ENCODE data around the gene ATP8B4. TPM values are rescaled to one million over a fixed set of nuclear protein-coding genes. Genes with fewer than 3 reads are reported as not detected.

Gene ATP8B4
- total and polyA plus RNA-seq, 4 donors: 0.20 to 43.9 (median 10.8) TPM

DNA sequence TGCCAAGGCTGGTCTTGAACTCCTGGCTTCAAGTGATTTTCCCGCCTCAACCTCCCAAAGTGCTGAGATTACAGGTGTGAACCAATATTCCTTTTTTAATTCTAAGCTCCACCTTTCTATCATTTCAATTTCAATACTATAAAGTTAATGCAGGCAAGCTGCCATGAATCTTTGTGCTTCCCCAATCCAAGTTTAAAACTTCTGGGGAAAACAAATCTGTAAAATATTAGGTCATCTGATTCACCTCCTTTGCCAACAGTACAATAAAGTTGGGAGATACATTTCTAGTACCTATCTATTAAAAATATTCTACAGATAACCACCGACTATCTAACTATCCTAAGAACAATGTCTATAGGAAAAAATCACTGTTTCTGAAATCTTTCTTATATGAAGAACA is 102.1 kb downstream of the ATP8B4 start:
- Histone ChIP-seq H3K27me3 (ENCODE audit: control insufficient read depth in 1 of 2, insufficient read depth in 2 of 2, low read length in 1 of 2) (no peaks in the 10 kb centered on the region), H3K4me3 (ENCODE audit: low read length in 2 of 2) (no peak overlapping the region), H3K27ac (ENCODE audit: low read depth in 1 of 2, low read length in 2 of 2) (no peak overlapping the region), H3K4me1 (ENCODE audit: control insufficient read depth in 1 of 2, insufficient read depth in 2 of 2, low read length in 2 of 2) (no peaks in the 10 kb centered on the region), H3K9me3 (ENCODE audit: control insufficient read depth, low read length) (no peaks in the 10 kb centered on the region), H3K36me3 (ENCODE audit: control insufficient read depth in 1 of 2, insufficient read depth in 2 of 2, low read length in 1 of 2) (no peaks in the 10 kb centered on the region)
- intact Hi-C loops (cut with DNase I): no loop called here
- WGBS, 2 donors: 44 to 61% methylated on average over 2 of the region's 2 CpGs
- ATAC-seq (ENCODE audit: low FRiP score) (no peak), DNase-seq (no peak)

DNA sequence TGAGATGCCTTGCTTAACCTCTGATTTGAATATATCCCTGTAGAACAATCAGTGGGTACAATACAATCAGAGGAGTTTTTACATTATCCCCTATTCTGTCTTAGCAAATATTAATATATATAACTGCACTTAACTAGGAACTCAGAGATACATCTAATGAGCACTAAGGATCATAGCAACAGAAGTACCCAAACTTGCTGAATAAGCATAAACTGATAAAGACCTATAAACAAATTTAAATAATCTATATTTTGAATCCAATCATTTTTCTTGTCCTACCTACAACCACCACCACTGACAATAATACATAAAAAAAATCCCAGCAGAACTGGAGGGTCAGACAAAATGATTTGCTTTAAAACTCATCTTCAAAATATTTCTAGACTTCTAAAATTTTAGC is 106.2 kb downstream of the ATP8B4 start:
- H3K36me3 ChIP-seq (ENCODE audit: control insufficient read depth in 1 of 2, insufficient read depth in 2 of 2, low read length in 1 of 2): no peaks in the 10 kb centered on the region
- DNase-seq (no peak), ATAC-seq (ENCODE audit: low FRiP score) (no peak)
- H3K27ac ChIP-seq (ENCODE audit: low read depth in 1 of 2, low read length in 2 of 2): no peak overlapping the region
- H3K4me1 ChIP-seq (ENCODE audit: control insufficient read depth in 1 of 2, insufficient read depth in 2 of 2, low read length in 2 of 2): no peaks in the 10 kb centered on the region
- no peak overlapping the region for H3K4me3 ChIP-seq (ENCODE audit: low read length in 2 of 2)
- H3K27me3 ChIP-seq (ENCODE audit: control insufficient read depth in 1 of 2, insufficient read depth in 2 of 2, low read length in 1 of 2): no peaks in the 10 kb centered on the region
- intact Hi-C loops (cut with DNase I): no loop called here
- no peaks in the 10 kb centered on the region for H3K9me3 ChIP-seq (ENCODE audit: control insufficient read depth, low read length)

DNA sequence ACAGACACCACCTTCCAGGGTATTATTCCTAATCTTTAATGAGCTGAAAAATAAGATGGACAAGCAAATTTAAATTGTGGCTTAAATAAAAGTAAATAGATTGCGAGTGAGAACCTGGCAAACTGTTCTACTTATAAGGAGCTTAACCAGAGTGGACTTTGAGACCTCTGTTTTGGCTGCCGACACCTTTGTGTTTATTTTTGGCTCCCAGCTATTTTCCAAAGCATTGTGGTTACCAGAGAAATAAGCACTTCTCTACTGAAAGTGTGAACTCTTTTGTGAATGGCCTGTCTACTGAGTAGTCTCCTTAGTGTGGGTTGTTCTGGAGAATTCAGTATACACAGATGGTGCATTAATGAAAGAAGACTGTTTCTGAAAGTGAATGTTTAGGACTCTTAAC is 109.4 kb downstream of the ATP8B4 start:
- Histone ChIP-seq H3K27me3 (ENCODE audit: control insufficient read depth in 1 of 2, insufficient read depth in 2 of 2, low read length in 1 of 2) (no peaks in the 10 kb centered on the region), H3K27ac (ENCODE audit: low read depth in 1 of 2, low read length in 2 of 2) (no peak overlapping the region), H3K4me1 (ENCODE audit: control insufficient read depth in 1 of 2, insufficient read depth in 2 of 2, low read length in 2 of 2) (no peaks in the 10 kb centered on the region), H3K4me3 (ENCODE audit: low read length in 2 of 2) (no peak overlapping the region), H3K36me3 (ENCODE audit: control insufficient read depth in 1 of 2, insufficient read depth in 2 of 2, low read length in 1 of 2) (no peaks in the 10 kb centered on the region), H3K9me3 (ENCODE audit: control insufficient read depth, low read length) (no peaks in the 10 kb centered on the region)
- ATAC-seq (ENCODE audit: low FRiP score) (no peak), DNase-seq (no peak)
- intact Hi-C loops (cut with DNase I): loop anchor here in 1 of 2 donors (10.0 kb wide), 1 partner anchor 565 kb away; no protein-coding TSS in a partner anchor
- 56 to 60% methylated on average over 2 of the region's 2 CpGs for WGBS, 2 donors

DNA sequence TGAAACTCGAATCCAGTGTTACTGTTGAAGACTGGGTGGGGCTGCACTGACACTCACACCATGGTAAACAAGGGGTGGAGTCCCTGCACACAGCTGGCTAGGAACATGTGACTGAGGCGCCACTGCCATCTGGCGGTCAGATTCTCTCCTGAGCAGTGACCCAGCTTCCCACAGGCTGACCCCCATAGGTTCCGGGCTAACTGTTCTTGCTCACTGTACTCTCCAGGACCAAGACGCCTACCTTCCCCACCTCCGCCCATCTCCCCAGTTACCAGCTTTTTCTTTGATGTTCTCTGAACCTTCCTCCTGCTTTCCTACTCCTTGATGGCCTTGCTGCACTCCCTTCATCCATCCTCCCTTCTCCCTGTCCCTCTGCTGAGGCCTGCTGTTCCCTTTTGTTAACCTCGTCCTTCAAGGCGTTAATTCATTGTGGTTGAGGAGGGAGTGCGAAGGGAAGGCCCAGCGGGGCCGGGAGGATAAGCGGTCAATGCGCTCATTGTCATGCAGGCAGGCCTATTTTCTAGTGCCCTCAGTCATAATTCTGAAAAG is 115.2 kb downstream of the ATP8B4 start:
- H3K27ac ChIP-seq (ENCODE audit: low read depth in 1 of 2, low read length in 2 of 2): no peak overlapping the region
- DNase-seq (peak; percentile 88 to 93), ATAC-seq (ENCODE audit: low FRiP score) (peak; percentile 94)
- H3K4me1 ChIP-seq (ENCODE audit: control insufficient read depth in 1 of 2, insufficient read depth in 2 of 2, low read length in 2 of 2): no peaks in the 10 kb centered on the region
- no peaks in the 10 kb centered on the region for H3K27me3 ChIP-seq (ENCODE audit: control insufficient read depth in 1 of 2, insufficient read depth in 2 of 2, low read length in 1 of 2)
- intact Hi-C loops (cut with DNase I): loop anchor here (5.0 to 10.0 kb wide), 3 partner anchors 382 to 767 kb away; partner anchors contain the start of genes DTWD1 (in 1 of the 2) and FAM227B (in 1 of the 2)
- WGBS, 2 donors: 53 to 60% methylated on average over 13 of the region's 13 CpGs
- no peak overlapping the region for H3K4me3 ChIP-seq (ENCODE audit: low read length in 2 of 2)
- no peaks in the 10 kb centered on the region for H3K36me3 ChIP-seq (ENCODE audit: control insufficient read depth in 1 of 2, insufficient read depth in 2 of 2, low read length in 1 of 2)
- no peaks in the 10 kb centered on the region for H3K9me3 ChIP-seq (ENCODE audit: control insufficient read depth, low read length)

DNA sequence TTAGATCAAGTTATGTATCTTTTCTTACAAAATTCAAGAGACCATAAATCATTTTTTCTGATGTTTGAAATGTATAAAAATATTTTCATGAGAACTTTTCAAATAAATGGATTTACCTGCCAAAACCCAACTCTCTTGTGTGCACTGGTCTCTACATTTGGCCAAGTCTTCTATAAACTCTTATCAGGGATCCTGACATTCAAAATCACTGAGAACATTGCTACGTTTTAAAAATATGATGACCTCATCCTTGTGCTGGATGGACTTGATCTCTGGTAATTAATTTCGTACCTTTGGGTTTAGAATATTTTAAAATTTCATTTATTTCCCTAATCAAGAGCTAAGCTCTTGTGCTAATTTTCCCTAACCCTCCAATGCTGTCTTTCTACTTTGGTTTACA is 127.4 kb downstream of the ATP8B4 start:
- intact Hi-C loops (cut with DNase I): loop anchor here in 1 of 2 donors (5.0 to 10.0 kb wide), 2 partner anchors 89 to 367 kb away; partner anchors contain the start of genes DTWD1 and FAM227B
- Histone ChIP-seq H3K4me1 (ENCODE audit: control insufficient read depth in 1 of 2, insufficient read depth in 2 of 2, low read length in 2 of 2) (peaks cover 3% of the 10 kb centered on the region in 2 donors), H3K4me3 (ENCODE audit: low read length in 2 of 2) (no peak overlapping the region), H3K9me3 (ENCODE audit: control insufficient read depth, low read length) (no peaks in the 10 kb centered on the region), H3K36me3 (ENCODE audit: control insufficient read depth in 1 of 2, insufficient read depth in 2 of 2, low read length in 1 of 2) (no peaks in the 10 kb centered on the region), H3K27ac (ENCODE audit: low read depth in 1 of 2, low read length in 2 of 2) (no peak overlapping the region), H3K27me3 (ENCODE audit: control insufficient read depth in 1 of 2, insufficient read depth in 2 of 2, low read length in 1 of 2) (no peaks in the 10 kb centered on the region)
- 6 to 9% methylated on average over 2 of the region's 2 CpGs for WGBS, 2 donors
- no peak for DNase-seq
- no peak for ATAC-seq (ENCODE audit: low FRiP score)

DNA sequence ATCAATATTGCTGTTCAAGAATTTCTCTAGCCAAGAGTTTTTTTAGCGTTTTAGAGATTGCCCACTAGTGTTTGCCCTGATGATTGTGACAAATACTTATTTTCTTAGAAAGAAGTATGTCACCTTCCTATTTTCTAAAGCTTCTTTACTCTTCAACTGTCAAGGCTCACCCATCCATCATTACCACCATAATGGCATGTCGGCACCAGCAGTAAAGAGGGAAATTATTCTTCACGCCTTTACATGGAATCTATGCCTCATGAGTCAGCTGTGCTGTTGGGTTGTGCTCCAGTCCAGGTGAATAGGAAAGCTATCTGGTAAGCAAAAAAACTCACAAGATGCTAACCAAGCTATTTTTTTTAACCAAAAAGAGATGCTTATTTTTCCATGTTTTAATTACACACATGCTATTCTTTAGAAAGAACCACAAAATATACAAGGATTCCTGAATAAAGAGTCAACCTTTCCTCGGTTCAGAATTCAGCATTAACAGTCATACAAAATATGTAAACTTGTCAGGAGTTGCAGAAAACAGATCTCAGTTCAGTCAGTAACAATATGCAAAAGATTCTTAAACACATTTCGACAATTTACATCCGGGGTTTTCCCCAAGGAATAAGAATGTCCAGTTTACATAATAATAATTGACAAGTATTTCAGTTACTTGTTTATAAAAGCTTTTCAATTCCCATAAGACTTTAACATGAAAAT is 128.0 kb downstream of the ATP8B4 start:
- Histone ChIP-seq H3K4me1 (ENCODE audit: control insufficient read depth in 1 of 2, insufficient read depth in 2 of 2, low read length in 2 of 2) (peaks cover 3% of the 10 kb centered on the region in 2 donors), H3K36me3 (ENCODE audit: control insufficient read depth in 1 of 2, insufficient read depth in 2 of 2, low read length in 1 of 2) (no peaks in the 10 kb centered on the region), H3K9me3 (ENCODE audit: control insufficient read depth, low read length) (no peaks in the 10 kb centered on the region), H3K27ac (ENCODE audit: low read depth in 1 of 2, low read length in 2 of 2) (peak overlapping the region in 1 of 2 donors; percentile 93), H3K27me3 (ENCODE audit: control insufficient read depth in 1 of 2, insufficient read depth in 2 of 2, low read length in 1 of 2) (no peaks in the 10 kb centered on the region), H3K4me3 (ENCODE audit: low read length in 2 of 2) (no peak overlapping the region)
- intact Hi-C loops (cut with DNase I): loop anchor here in 1 of 2 donors (5.0 to 10.0 kb wide), 2 partner anchors 89 to 366 kb away; partner anchors contain the start of genes DTWD1 and FAM227B
- ATAC-seq (ENCODE audit: low FRiP score): no peak
- no peak for DNase-seq
- 40 to 45% methylated on average over 6 of the region's 6 CpGs for WGBS, 2 donors

DNA sequence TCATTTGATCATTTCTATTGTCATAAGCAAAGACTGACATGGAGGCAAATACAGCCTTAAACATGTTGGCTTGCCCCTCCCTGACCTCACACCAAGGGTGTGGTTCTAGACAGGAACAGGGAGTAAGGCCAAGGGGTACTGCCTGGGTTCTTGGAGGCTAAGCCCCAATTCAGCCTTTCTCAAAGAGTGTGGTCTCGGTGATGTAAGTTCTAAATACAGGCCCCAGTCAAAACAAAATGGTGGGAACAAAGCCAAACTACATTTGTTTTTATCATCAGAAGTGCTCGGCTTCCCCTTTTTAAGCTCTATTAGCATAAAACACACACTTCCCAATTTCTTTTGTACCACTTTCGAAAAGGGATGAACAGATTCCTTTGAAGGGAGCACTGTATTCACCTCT is 129.5 kb downstream of the ATP8B4 start:
- Histone ChIP-seq H3K4me3 (ENCODE audit: low read length in 2 of 2) (no peak overlapping the region), H3K4me1 (ENCODE audit: control insufficient read depth in 1 of 2, insufficient read depth in 2 of 2, low read length in 2 of 2) (peaks cover 3% of the 10 kb centered on the region in 2 donors), H3K27me3 (ENCODE audit: control insufficient read depth in 1 of 2, insufficient read depth in 2 of 2, low read length in 1 of 2) (no peaks in the 10 kb centered on the region), H3K9me3 (ENCODE audit: control insufficient read depth, low read length) (no peaks in the 10 kb centered on the region), H3K27ac (ENCODE audit: low read depth in 1 of 2, low read length in 2 of 2) (peak overlapping the region in 1 of 2 donors; percentile 76), H3K36me3 (ENCODE audit: control insufficient read depth in 1 of 2, insufficient read depth in 2 of 2, low read length in 1 of 2) (no peaks in the 10 kb centered on the region)
- WGBS, 2 donors: 7 to 16% methylated on average over 3 of the region's 3 CpGs
- intact Hi-C loops (cut with DNase I): no loop called here
- peak in 1 of 2 donors; percentile 53 for DNase-seq
- ATAC-seq (ENCODE audit: low FRiP score): peak; percentile 66

DNA sequence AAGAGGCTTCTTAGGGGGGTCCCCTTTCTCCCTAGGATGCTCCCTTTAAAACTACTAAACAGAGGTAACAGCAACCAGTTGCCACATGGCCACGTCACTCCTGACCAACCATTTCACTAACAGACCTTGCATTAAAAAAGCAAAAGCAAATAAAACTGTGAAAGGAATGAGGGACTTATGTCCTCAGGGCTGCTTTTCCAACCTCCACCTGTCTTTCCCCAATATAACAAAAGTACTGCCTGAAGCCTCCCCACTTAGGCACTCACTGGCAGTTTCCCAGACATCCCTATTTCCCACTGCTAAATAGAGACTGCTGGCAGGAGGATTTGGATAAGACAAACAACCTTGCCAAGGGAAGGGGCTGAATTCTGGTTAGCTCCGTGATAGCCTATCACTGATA is 130.3 kb downstream of the ATP8B4 start:
- 30 to 37% methylated on average over 2 of the region's 2 CpGs for WGBS, 2 donors
- no peak for ATAC-seq (ENCODE audit: low FRiP score)
- Histone ChIP-seq H3K9me3 (ENCODE audit: control insufficient read depth, low read length) (no peaks in the 10 kb centered on the region), H3K27ac (ENCODE audit: low read depth in 1 of 2, low read length in 2 of 2) (peak overlapping the region; percentile 57 to 72), H3K36me3 (ENCODE audit: control insufficient read depth in 1 of 2, insufficient read depth in 2 of 2, low read length in 1 of 2) (no peaks in the 10 kb centered on the region), H3K4me1 (ENCODE audit: control insufficient read depth in 1 of 2, insufficient read depth in 2 of 2, low read length in 2 of 2) (peaks cover 3% of the 10 kb centered on the region in 2 donors), H3K4me3 (ENCODE audit: low read length in 2 of 2) (no peak overlapping the region), H3K27me3 (ENCODE audit: control insufficient read depth in 1 of 2, insufficient read depth in 2 of 2, low read length in 1 of 2) (no peaks in the 10 kb centered on the region)
- no peak for DNase-seq
- intact Hi-C loops (cut with DNase I): no loop called here

DNA sequence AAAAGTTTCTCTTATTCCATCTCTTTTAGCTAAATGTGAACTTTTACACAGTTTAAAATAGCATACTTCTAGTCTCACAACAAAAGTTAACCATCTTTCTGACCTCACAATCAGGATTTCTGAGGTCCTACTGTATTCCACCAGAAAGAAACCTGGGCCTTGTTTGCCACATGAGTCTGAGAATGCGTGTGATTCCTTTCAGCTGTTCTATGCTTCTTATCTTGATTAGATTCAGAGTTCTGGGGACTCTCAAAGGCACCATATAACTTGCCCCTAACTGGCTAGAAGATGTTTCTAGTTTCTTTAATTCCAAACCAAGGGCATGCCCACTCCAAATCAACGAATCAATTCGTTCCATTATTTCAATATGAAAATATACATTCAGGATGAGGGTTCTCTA is 131.1 kb downstream of the ATP8B4 start:
- H3K4me1 ChIP-seq (ENCODE audit: control insufficient read depth in 1 of 2, insufficient read depth in 2 of 2, low read length in 2 of 2): peaks cover 3% of the 10 kb centered on the region in 2 donors
- DNase-seq (no peak), ATAC-seq (ENCODE audit: low FRiP score) (no peak)

More for the DNA sequence above, 131.1 kb downstream of the ATP8B4 start:
- no peaks in the 10 kb centered on the region for H3K27me3 ChIP-seq (ENCODE audit: control insufficient read depth in 1 of 2, insufficient read depth in 2 of 2, low read length in 1 of 2)
- no peak overlapping the region for H3K4me3 ChIP-seq (ENCODE audit: low read length in 2 of 2)
- no peaks in the 10 kb centered on the region for H3K36me3 ChIP-seq (ENCODE audit: control insufficient read depth in 1 of 2, insufficient read depth in 2 of 2, low read length in 1 of 2)
- intact Hi-C loops (cut with DNase I): no loop called here
- no peaks in the 10 kb centered on the region for H3K9me3 ChIP-seq (ENCODE audit: control insufficient read depth, low read length)
- H3K27ac ChIP-seq (ENCODE audit: low read depth in 1 of 2, low read length in 2 of 2): no peak overlapping the region
- 75 to 84% methylated on average over 3 of the region's 3 CpGs for WGBS, 2 donors
